Activated CD8-positive, alpha-beta T cell treated with anti-CD3 and anti-CD28 coated beads for 36 hours (primary cell): ENCODE measurements around the gene CBX2. TPM values are rescaled to one million over a fixed set of nuclear protein-coding genes. Genes with fewer than 3 reads are reported as not detected.
A peak's percentile ranks its signal among the peaks of the same experiment; 100 is the strongest.

Experiments
- ATAC-seq: fragments of 200-7000 bp; cut with Tn5 transposase; one replicate; pipeline ENCODE4 v1.10.0; 2021; ENCODE audit warnings: mild to moderate bottlenecking, moderate library complexity
- CTCF ChIA-PET: fragments of 350-600 bp; sonication (Branson Sonifier 250); formaldehyde crosslinking; loops from one replicate; lab custom pipeline; 2021; ENCODE audit warnings: antibody characterized with exemption; lab: Charles Lee
- POLR2A ChIA-PET: fragments of 350-600 bp; sonication (Branson Sonifier 250); formaldehyde crosslinking; loops from one replicate; lab custom pipeline; 2021; ENCODE audit warnings: antibody characterized with exemption; lab: Charles Lee
- DNase-seq: peaks from one replicate; pipeline ENCODE4 v3.0.0-alpha.2; 2020
- H3K27ac Mint-ChIP-seq: one replicate; pipeline ENCODE4 v1.8.0; 2021; ENCODE audit warnings: mild to moderate bottlenecking, mixed read lengths
- H3K27me3 Mint-ChIP-seq: one replicate; pipeline ENCODE4 v1.8.0; 2021; ENCODE audit warnings: mixed read lengths
- H3K36me3 Mint-ChIP-seq: one replicate; pipeline ENCODE4 v1.8.0; 2021; ENCODE audit warnings: low read depth, mixed read lengths
- H3K4me1 Mint-ChIP-seq: one replicate; pipeline ENCODE4 v1.8.0; 2021; ENCODE audit warnings: low read depth, mixed read lengths
- H3K4me3 Mint-ChIP-seq: one replicate; pipeline ENCODE4 v1.8.0; 2021; ENCODE audit warnings: mild to moderate bottlenecking, moderate library complexity, mixed read lengths
- H3K9me3 Mint-ChIP-seq: one replicate; pipeline ENCODE4 v1.8.0; 2021; ENCODE audit warnings: mixed read lengths
- intact Hi-C: fragments of 100-400 bp; cut with micrococcal nuclease; formaldehyde crosslinking; loops from one replicate; pipeline ENCODE4 v1.10.0; 2022
- total RNA-seq, 2 experiments: library from RNA; stranded (reverse); gene quantifications; one replicate each; pipeline ENCODE4 v1.2.3, GENCODE V29; 2021
- TF ChIP-seq, protein P1 (sequence below): fragments of 200-600 bp; IDR thresholded peaks from one replicate; pipeline ENCODE4 v1.8.0; 2022; ENCODE audit warnings: antibody characterized with exemption, mild to moderate bottlenecking

CBX2 gene
- total RNA-seq, 2 experiments from 2014 or later = 8.0 to 9.7 TPM

DNA sequence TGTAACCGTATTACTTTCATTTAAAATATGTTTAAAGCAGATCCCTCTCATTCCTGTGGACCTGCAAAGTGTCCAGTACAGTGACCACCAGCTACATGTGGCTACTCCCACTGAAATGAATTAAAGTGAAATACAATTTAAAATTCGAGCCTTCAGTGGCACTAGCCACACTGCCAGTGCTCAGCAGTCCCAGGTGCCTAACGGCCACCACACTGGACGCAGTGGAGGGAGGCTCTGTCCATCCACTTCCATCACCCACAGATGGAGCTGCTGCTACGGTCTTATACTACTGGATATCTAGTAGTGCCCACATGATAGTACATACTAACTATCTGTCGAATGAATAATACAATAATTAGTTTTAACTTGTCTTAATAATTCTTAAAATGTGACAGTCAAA, 2.3 kb upstream of the CBX2 start:
- ATAC-seq (no peak), DNase-seq (no peak)
- Mint-ChIP-seq H3K36me3 (no peaks in the 10 kb centered on the region), H3K4me1 (peaks cover 14% of the 10 kb centered on the region), H3K27me3 (peaks cover 37% of the 10 kb centered on the region), H3K27ac (no peak overlapping the region), H3K4me3 (no peak overlapping the region), H3K9me3 (no peaks in the 10 kb centered on the region)
- POLR2A ChIA-PET = no interaction called here
- CTCF ChIA-PET = interaction anchor here (1.1 to 4.0 kb wide), 5 partner anchors 26 to 69 kb away, joined by 3 to 19 read pairs (median 4); no protein-coding TSS in a partner anchor
- intact Hi-C loops = no loop called here
- TF ChIP-seq, protein P1, sequence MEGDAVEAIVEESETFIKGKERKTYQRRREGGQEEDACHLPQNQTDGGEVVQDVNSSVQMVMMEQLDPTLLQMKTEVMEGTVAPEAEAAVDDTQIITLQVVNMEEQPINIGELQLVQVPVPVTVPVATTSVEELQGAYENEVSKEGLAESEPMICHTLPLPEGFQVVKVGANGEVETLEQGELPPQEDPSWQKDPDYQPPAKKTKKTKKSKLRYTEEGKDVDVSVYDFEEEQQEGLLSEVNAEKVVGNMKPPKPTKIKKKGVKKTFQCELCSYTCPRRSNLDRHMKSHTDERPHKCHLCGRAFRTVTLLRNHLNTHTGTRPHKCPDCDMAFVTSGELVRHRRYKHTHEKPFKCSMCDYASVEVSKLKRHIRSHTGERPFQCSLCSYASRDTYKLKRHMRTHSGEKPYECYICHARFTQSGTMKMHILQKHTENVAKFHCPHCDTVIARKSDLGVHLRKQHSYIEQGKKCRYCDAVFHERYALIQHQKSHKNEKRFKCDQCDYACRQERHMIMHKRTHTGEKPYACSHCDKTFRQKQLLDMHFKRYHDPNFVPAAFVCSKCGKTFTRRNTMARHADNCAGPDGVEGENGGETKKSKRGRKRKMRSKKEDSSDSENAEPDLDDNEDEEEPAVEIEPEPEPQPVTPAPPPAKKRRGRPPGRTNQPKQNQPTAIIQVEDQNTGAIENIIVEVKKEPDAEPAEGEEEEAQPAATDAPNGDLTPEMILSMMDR = no peak

DNA sequence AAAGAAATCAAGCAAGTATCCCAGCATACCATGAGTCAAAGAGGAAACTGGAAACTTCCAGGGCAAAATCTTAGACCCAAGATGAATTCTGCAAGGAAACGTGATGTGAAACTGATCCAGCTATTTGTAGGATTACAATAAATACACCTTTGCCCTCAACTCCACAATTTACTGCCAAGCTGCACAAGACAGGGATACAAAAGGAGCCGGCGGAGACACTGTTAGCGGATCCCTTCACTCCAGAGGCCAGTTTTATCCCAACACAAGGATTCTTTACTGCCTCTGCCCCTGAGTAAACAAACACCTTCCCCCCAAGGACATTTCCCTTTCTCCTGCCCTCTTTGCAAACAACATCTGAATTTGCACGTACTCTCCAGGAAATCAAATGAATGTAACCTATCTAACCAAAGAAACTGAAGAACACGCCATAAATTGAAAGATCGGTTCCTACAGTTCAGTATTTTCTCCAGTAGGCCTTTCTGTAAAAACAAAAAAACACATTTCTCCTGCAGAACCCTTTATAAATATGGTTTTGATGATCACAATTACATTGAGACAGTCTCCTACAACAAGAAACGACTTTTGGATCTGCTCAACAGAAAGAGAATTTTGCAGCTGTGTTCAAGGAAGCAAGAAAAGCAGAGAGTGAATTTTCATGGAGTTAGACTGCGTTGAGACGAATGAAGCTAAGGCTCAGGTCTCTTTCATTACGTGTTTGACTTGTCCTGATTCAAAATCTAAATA, 1.4 kb upstream of the CBX2 start:
- peaks cover 43% of the 10 kb centered on the region for H3K27me3 Mint-ChIP-seq
- peaks cover 21% of the 10 kb centered on the region for H3K4me1 Mint-ChIP-seq
- H3K27ac Mint-ChIP-seq = no peak overlapping the region
- ChIA-PET CTCF (interaction anchor here (1.0 to 4.0 kb wide), 7 partner anchors 11 to 194 kb away, joined by 3 to 19 read pairs (median 4); no protein-coding TSS in a partner anchor), POLR2A (interaction anchor here (0.7 to 1.0 kb wide), 3 partner anchors 20 to 49 kb away, joined by 3 to 4 read pairs (median 3); partner anchors contain the start of gene CBX8)
- intact Hi-C loops = no loop called here
- DNase-seq (no peak), ATAC-seq (no peak)
- H3K9me3 Mint-ChIP-seq = no peaks in the 10 kb centered on the region
- TF ChIP-seq, protein P1 = no peak
- H3K36me3 Mint-ChIP-seq = no peaks in the 10 kb centered on the region
- peak overlapping the region; percentile 58 for H3K4me3 Mint-ChIP-seq

DNA sequence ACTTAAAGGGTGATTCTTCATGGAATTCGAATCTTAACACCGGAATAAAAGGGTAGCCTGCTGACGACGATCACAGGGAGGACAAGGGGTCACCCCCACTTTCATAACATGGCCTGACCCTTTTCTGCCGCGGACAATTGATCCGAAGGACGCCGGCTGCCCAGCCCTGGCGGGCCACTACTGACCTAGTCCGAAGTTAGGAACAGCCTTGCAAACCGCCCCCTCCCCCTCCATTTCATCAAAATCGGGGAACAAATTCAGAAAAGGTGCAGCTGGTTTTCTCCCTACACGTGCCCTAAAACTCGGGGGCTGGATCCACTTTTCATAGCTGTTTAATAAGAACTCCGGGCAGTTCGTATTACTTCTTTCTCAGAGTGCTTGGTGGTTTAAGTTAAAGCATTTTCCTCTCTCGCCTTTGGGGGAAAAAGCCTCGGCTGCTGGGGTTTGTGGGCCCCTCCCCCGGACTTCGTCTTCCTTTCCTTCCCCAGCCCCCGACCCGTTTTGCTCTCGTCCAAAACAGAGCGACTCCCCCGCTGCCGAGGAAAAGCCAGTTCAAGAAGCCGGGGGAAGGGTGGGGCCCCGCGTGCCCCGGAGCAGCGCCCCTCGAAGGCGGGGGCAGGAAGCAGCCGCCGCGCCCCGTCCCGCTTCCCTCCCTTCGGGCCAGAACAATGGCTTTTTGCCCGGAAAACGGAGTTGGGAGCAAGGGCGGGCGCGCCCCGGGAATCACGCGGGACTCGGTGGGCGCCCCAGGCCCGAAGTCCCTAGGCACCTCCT, 641 bp upstream of the CBX2 start:
- peak; percentile 52 for ATAC-seq
- peaks cover 46% of the 10 kb centered on the region for H3K27me3 Mint-ChIP-seq
- POLR2A ChIA-PET = interaction anchor here (0.7 to 1.0 kb wide), 3 partner anchors 19 to 49 kb away, joined by 3 to 4 read pairs (median 3); partner anchors contain the start of gene CBX8
- H3K36me3 Mint-ChIP-seq = peaks cover 3% of the 10 kb centered on the region
- peaks cover 28% of the 10 kb centered on the region for H3K4me1 Mint-ChIP-seq
- no peaks in the 10 kb centered on the region for H3K9me3 Mint-ChIP-seq
- peak overlapping the region; percentile 58 for H3K4me3 Mint-ChIP-seq
- TF ChIP-seq, protein P1 = no peak
- CTCF ChIA-PET = interaction anchor here (1.0 to 4.0 kb wide), 8 partner anchors 10 to 193 kb away, joined by 3 to 19 read pairs (median 4); no protein-coding TSS in a partner anchor
- intact Hi-C loops = no loop called here
- DNase-seq = peak; percentile 54
- H3K27ac Mint-ChIP-seq = no peak overlapping the region

DNA sequence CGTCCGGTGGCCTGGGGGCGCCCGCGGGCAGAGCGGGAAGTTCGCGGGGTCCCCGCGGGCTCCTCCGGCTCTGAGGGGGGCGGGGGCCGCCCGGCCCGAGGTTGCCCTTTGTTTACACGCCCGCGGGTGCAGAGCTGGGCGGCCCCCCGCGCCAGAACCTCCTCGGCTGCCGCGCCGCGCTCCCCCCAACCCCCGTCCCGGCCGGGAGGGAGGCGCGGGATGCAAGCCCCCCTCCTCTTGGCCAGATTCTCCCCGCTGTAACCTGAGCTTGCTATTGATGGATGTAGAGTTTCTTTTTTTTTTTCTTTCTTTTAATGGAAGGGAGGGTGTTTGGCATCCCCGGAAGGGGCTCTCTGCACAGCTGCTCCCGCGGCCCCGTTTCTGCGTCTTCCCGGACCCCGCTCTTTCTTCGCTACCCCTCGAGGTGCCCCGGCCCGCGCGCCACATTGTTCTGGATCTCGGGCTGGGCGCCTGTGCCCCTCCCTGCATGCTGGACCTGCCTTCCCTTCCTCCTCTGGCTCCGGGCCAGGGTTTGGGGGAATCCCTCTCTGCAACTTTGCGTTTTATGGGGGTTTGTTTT, 646 bp downstream of the CBX2 start:
- Mint-ChIP-seq H3K27ac (peak overlapping the region; percentile 50), H3K4me3 (peak overlapping the region; percentile 86), H3K36me3 (peaks cover 6% of the 10 kb centered on the region), H3K9me3 (no peaks in the 10 kb centered on the region), H3K4me1 (peaks cover 34% of the 10 kb centered on the region), H3K27me3 (peaks cover 50% of the 10 kb centered on the region)
- intact Hi-C loops = no loop called here
- ATAC-seq (peak; percentile 24), DNase-seq (peak; percentile 56)
- POLR2A ChIA-PET = interaction anchor here (0.7 to 1.2 kb wide), 4 partner anchors 16 to 212 kb away, joined by 3 to 4 read pairs (median 4); partner anchors contain the start of gene CBX8
- CTCF ChIA-PET = interaction anchor here (1.7 kb wide), 1 partner anchor 8 kb away, joined by 4 read pairs; no protein-coding TSS in a partner anchor
- TF ChIP-seq, protein P1 = no peak
